Stimulated activated CD4-positive, alpha-beta T cell treated with anti-CD3 and anti-CD28 coated beads, Interleukin-12 subunit alpha, Interleukin-12 subunit beta, amount 100 ng/mL, for 4 hours (primary cell): ENCODE measurements around the gene COX7A2.

Experiments used
- DNase-seq: peaks from one replicate; pipeline ENCODE4 v3.0.0-alpha.2; 2020

The COX7A2 gene

GRCh38 chr6:75196081-75196687, 47.4 kb downstream of the COX7A2 start:
- DNase-seq, result no peak

GRCh38 chr6:75188221-75188925, 55.2 kb downstream of the COX7A2 start:
- DNase-seq, result no peak
